Transverse colon (tissue), 4 donors: ENCODE measurements around the gene MCAM.

Source experiments
- CTCF ChIP-seq, 5 experiments: fragments of 200-600 bp in 3 of 5; fragments of 450-650 bp in 2 of 5; sonication (generic) in 3 of 5; IDR thresholded peaks; 1 replicate in 2 of 5; 2 replicates in 3 of 5; pipeline ENCODE4 v1.5.1; 2016 to 2017; ENCODE audit warnings: antibody characterized with exemption in 5 of 5, inconsistent platforms in 3 of 5, mild to moderate bottlenecking in 2 of 5, moderate library complexity in 1 of 5
- POLR2AphosphoS5 ChIP-seq, 3 donors: sonication (generic); formaldehyde crosslinking; IDR thresholded peaks; one replicate each; pipeline ENCODE4 v1.6.1; 2016; ENCODE audit warnings: antibody characterized with exemption in 3 of 3

DNA sequence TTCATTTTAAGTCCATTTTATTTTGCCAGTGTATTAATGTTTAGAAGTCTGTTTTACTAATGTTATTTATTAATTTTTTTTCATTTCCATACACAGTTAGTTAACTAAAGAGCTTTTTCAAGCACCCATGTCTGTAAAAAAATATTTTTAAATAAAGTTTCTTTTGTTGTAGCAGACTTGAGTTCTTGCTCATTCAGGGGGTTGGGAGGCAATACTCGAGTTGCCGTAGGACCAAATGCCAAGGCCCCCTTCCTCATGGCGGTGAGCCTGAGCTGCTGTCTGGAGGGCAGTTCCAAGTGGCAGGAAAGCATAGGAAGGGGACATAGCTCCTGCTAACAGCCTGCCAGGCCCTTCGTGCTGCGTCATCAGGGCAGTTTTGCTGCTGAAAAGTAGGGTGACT lies 9.0 kb downstream of the MCAM start:
- TF ChIP-seq POLR2AphosphoS5 (IDR thresholded peaks at IDR 0.05): no peak
- TF ChIP-seq CTCF (IDR thresholded peaks at IDR 0.05): no peak
